ENCODE measurements around the gene MAP3K8.
A peak's percentile ranks its signal among the peaks of the same experiment; 100 is the strongest.
"Not testable (repeated sequence)": the region's sequence is repeated elsewhere in the genome, so short reads cannot be mapped to it uniquely, and the experiment has no call there.

MAP3K8 gene

GRCh38 chr10:30423655-30424275, 10.2 kb upstream of the MAP3K8 start:
- not testable (repeated sequence) for DNase-seq

DNA sequence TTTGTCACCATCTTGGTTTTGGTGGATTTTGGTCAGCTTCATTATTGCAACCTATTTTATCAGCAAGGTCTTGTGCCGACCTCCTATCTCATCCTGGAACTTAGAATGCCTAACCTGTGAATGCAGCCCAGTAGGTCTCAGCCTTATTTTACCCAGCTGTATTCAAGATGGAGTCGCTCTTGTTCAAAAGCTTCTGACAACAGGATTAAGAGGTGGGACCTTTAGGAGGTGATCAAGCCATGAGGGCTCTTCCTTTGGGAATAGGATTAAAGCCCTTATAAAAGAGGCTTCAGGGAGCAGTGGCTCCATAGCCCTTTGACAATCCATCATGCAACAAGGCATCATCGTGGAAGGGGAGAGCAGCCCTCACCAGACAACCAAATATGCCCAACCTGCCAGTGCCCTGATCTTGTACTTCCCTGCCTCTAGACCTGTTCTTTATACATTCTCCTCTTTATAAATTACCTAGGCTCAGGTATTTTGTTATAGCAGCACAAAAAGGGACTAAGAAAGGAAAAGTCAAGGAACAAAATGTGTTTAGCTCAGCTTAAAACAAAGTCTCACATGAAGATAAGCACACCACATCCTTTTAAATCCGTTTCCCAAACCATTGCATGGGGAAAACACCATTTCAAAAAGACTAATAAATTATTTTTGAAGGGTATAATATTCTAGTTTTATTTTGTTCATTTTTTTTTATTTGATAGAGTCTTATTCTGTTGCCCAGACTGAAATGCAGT, 8.5 kb upstream of the MAP3K8 start:
- DNase-seq = no peak

GRCh38 chr10:30430544-30431298, 3.3 kb upstream of the MAP3K8 start:
- DNase-seq = peak; percentile 83

GRCh38 chr10:30431435-30431911, 2.5 kb upstream of the MAP3K8 start:
- peak; percentile 68 for DNase-seq

- DNase-seq = no peak
Measured at GRCh38 chr10:30432622-30433305, 1.2 kb upstream of the MAP3K8 start.

DNA sequence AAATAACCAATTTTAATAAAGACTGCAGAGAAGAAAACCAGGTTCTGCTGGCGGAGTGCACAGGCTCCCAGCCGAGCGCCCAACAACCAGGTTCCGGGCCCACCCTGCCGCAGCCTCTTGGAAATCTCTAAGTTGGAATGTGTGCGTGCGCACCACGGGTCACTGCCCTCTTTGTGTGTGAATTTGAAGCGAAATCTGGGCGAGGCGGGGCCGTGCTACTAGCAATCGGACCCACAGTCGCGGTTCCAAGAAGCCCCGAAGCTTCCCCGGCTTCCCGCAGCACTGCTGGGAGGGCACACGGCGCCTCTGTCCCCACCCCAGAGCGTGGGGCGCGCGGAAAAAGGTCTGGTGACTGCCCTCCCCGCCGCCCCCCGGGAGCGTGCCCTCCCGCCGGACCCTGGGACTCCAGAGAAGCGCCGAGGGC, 666 bp upstream of the MAP3K8 start:
- peak; percentile 52 for DNase-seq

DNA sequence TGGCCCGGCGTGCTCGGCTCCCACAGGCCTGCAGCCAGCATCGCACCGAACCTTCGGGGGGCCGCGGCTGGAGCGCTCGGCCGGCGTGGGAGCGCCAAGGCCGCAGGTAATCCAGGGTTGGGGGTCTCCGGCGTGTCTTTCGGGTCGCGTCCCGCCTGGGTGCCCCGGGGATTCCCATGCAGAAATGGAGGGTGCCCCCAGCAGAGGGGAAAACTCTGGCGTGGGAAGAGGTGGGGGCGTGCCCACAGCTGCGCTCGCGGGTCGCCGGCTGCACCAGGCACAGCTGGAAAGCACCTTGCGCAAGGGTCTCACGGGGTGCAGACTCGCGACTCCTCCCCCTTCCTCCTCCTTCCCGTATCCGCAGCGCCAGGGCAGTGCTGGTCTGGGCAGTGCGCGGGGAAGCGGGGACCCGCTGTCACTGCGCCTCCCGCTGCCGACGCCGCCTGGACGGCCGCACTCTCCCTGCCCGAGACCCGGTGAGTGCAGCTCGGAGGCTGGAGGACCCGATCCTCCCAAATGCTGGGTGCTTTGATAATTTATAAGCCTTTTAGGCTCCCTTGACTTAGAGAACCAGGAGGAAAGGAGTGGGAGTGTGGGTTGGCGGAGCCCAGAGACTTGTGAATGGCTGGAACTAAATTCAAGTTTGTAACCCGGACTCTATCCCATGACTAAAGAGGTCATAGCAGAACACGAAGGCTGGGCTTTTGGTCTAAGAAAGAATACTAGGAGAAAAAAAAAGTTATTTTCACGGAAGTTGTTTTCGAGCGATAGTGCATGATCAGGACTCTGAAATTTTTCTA, 489 bp downstream of the MAP3K8 start:
- DNase-seq = peak; percentile 85

- DNase-seq = no peak
Measured at GRCh38 chr10:30435073-30435422, 1.1 kb downstream of the MAP3K8 start.

GRCh38 chr10:30435499-30436167, 1.6 kb downstream of the MAP3K8 start:
- DNase-seq = not testable (repeated sequence)

DNA sequence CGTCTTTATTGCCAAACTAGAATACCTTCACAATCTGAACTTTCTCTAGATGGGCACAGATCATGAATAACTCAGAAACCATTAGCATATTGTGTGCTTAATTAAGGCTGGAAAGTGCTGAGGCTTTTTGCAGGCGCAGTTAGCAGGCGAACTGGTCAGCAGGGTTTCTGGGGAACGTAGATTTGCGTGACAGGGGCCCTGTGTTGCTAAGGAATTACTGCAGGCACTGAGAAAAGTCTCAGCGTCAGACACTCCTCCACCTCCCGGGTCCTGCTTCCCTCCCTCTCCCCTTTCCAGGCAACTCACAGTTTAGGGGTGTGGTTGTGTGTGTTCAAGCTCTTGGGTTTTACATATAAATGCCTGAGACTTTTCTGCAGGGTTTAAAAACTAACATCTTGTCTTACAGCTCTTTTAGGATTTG, 2.2 kb downstream of the MAP3K8 start:
- DNase-seq = peak; percentile 38

DNA sequence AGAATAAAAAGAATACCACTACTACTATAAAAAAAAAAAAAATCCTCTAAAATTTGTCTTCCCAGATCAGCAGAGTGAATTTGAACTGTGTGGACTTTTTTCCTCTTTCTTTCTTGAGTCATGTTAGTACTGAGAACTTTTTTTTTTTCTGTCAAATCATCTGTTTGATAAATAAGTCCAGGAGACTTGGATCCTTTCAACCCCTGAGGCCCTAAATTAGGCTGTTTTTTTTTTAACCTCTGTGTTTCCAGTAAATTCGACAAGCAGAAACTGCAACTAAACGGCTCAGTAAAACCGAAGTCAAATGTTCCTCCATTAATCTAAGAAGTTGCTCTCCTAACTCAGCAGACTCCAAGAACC, 2.7 kb downstream of the MAP3K8 start:
- no peak for DNase-seq

DNA sequence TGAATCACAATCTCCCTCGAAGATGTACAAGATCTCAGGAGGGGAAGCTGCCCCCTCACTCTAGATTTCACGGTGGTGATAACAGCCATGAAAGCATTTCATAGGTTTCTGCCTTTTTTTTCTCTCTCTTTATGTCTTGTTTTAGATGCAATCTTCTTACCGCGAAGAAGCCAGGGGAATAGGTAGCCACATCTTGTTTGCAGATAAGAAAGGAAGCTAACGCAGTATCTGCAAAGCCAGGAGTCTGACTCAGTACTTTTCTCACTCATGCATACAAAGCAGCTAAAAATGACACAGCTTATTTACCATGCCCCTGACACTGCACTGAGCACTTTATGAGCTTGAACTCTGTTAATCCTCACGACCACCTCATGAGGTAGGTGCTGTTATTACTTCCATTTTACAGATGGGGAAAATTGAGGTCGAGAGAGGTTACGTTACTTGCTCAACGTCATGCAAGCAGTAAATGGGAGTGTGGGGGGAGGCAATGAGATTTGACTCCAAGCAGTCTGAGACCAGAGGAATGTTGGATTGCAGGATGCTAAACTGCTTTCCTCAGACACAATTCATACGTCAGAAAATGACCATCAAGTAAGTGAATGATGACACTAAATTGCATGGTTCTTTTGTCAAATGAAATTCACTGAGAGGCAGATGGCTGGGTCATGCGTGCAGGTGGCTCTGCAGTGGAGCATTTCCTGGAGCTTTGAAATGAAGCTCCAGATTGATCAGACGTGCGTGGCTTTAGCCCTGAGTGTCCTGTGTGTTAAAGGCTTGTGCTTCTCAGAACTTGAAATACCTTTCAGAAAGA, 3.3 kb downstream of the MAP3K8 start:
- peak; percentile 11 for DNase-seq

GRCh38 chr10:30438021-30438850, 4.3 kb downstream of the MAP3K8 start:
- DNase-seq = no peak

DNA sequence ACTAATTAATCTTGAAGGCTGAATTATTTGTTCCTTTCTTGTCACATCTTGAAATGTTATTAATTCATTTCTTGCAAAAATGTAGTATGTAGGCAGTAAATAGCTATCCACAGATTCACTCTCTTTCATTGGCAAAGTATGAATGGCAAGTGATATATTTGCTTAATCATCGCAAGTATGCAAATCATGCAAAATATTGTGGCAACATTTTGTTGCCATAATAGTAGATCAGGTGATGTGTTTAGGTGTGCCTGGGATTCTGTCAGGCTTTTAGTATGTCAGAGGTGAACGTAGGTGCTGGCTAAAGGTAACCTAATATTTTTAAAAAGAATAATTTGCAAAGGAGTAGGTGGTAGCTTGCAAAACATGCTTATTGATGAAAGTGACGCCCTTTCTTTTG, 5.9 kb downstream of the MAP3K8 start:
- DNase-seq = no peak

- DNase-seq = no peak
Measured at GRCh38 chr10:30442019-30442606, 8.1 kb downstream of the MAP3K8 start.

DNA sequence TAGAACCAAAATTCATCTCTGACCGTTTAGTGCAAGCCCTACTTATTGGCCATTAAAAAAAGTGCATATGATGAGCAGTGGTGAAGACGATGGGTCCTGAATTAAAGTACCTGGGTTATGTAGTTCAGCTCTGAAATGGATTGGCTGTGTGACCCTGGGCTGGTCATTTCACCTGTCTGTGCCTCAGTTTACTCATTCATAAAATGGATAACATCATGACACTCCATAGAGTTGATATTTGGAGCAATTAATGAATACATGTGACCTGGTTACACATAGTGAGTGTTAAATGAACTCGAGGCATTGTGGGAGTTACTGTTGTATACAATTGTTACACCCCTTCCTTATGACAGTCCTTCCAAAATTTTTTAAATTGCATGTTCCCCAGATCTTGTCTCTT, 9.1 kb downstream of the MAP3K8 start:
- DNase-seq = no peak

GRCh38 chr10:30445711-30446110, 11.7 kb downstream of the MAP3K8 start:
- DNase-seq = peak; percentile 50

DNA sequence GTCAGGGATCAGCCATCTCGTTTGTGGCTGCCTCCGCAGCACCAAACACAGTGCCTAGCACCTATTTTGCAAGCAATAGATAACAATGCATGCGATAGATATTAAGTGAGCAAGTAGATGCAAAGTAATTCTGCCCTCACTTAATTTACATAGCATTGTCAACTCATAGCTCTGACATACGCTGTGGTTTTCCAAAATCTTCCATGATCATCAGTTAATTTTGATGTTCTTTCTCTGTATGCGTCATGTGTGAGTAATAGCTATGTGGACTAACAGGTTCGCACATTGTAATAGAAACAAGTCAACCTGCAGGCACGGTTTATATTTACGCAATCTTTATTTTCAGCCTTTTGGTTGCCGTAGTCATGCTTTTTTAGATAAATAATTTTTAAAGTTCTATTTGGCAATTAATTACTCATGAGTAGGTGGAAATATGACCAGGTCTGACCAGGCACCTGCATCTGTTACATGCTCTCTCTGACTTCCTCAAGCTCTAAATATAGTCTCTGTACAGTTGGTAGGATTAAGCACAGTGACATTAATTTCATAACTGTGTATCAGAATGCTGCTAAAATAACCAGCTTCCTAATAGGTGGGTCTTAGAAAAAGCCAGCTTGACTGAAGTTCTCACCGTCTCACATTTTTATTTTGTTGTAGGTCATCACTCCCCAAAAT, 13.3 kb downstream of the MAP3K8 start:
- peak; percentile 20 for DNase-seq

GRCh38 chr10:30448092-30448491, 14.1 kb downstream of the MAP3K8 start:
- no peak for DNase-seq

Measured in MV-4-11 (cell line).